Hematopoietic multipotent progenitor cell treated with erythropoietin and hydrocortisone succinate and interleukin-3 and kit ligand, for 15 days (in vitro differentiated cells): ENCODE results near the gene RYR2.

Experiments used
- DNase-seq: peaks from one replicate; pipeline ENCODE4 v3.0.0-alpha.2; 2015; ENCODE audit warnings: low spot score

The RYR2 gene

DNA sequence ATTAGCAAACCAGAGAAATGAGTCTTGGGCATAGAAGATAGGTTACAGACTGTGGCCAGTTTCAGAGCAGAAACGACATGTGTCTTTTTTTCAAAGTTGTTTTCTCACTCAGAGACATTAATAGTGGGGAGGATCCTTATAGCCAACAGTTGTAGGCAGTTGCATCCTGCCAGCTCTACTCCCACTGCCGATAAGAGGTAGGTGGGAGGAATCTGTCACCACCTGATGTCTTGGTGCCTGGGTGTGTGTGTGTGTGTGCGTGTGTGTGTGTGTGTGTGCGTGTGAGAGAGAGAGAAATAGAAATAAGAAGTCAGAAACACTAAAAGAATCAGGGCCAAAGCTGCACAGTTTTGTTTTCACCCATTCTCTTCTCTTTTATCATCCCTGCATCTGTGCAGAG is 629.3 kb downstream of the RYR2 start:
- DNase-seq: no peak

DNA sequence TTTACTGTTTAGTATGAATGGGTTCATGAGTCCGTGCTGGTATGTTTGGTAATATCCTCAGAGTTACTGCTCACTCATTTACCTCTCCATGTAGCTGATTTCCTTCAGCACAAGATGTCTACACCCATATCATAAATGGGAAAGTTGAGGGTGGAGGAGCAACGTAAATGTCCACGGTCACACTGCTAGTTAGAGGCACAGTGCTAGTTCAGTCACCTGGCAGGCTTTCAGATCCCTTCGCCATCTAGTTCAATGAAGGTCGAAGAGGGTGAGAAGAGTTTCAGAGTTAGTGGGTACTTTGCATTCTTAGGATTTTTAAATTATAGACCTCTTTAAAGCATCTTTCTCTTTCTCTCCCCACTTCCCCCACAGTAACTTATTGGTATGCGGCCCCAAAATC is 630.0 kb downstream of the RYR2 start:
- DNase-seq: no peak

DNA sequence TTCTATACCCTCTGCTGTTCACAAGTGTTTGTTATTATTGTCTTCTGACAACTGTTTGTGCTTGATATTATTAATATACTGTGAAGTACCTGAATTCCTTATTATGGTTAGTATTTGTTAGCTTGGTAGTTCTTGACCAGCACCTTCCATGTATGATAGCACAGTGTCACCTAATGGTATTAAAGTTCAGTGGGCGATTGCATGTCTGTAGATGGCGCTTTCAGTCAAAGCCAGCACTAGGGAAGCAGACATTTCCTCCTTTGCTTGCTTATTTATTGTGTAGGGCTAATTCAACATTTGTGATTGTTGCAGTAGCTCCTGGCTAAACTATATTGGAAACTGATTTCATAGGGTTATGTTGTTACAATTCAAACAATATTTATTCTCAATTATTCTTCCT is 630.8 kb downstream of the RYR2 start:
- no peak for DNase-seq

DNA sequence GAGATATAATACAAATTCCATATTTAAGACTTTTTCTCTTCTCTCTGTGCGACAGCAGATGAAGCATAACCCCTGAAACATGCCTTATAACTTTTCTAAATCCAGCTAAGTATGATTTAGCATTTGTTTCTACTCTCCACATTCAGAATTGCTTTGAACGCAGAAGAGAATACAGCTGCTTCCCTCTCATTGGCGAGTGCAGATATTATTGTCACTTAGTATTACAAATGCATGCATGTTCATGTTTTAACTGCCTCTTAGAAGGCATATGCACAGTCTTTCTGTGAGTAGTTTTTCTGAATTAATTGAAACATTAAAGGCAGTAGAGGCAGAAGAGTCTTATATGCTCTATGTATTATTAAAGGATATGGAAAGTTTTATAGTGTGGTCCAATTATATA is 631.6 kb downstream of the RYR2 start:
- no peak for DNase-seq

DNA sequence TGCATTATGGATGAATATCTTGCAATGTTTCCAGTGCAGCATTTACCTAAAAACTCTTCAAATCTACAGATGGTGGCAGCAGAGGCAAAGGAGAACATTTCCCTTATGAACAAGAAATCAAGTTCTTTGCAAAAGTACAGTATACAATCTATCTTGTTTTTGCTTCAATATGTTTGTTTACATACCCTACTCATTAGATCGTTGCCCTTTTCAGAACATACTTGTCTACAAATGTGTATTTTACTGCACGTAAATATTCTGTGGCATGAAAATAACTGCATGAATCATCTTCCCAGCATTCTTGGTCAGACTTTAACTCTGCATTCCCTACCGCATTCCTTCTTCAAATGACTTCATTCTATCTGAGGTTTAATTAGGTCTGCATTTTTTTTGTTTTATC is 636.0 kb downstream of the RYR2 start:
- DNase-seq: no peak

DNA sequence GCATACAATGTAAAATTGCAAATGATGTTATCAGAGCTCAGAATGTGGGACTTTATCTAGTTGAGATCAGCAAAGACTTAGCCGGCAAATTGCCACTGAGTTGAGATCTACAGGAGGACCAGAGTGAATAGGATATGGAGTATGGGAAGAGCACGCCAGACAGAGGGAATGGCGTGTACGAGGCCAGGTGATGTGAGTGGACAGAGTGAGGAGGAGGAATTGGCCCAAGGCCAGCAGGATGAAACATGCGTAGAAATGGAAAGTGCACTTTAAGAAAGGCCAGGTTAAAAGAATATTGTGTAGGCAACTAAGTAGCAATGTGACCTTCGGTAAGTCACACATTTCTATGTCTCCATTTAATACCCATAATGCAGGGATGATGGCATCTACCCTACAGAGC is 637.7 kb downstream of the RYR2 start:
- DNase-seq: no peak

DNA sequence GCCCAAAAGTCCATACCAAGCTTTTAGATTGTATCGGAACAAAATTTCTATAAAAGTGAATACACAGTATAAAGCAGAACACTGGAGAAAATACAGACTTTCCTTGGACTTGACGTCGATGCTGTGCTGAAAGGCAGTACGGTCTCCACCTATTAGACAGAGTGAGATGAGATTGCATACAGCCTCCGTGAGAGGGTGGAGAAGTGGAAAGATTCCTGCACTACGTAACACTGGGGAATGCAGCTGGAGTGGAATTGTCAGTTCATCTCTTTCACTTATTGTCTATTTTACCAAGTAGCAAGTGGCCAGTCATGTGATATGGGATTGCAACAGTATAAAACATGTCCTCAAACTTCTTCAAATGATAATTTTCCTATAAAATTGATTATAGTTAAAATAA is 639.2 kb downstream of the RYR2 start:
- DNase-seq: no peak

DNA sequence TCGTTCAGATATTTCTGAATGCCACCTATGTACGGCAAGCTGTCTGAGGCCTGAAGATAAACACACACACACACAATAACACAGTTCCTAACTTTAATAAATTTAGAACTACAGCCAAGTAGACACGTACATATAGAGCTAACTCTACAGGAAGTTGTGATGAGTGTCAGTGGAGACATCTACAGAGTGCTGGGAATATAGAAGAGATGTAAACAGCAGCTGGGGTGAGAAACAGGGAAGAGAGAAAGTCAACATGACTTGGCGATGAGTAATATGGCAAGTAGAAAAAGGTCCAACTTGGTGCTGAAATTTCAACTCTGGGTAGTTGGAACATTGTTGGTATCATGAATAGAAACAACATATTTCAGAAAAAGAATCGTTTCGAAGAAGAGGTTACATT is 642.3 kb downstream of the RYR2 start:
- DNase-seq: no peak

DNA sequence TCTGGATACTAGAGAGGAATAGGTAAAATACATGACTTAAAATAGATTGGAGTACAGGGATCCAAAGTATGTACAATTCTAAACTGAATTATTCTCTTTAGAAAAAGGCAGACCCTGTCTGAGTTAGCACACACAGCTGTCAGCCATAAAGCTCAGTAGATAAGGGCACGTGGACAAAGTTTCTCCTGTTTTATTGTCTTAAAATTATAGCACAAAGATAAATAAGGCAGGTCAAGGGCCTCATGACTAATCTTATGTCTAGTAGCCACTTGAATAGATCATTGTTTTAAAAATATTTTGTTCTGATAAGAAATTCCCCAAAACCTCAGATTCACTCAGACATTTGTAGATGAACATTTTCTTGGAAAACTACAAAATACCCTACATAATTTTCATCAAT is 643.6 kb downstream of the RYR2 start:
- no peak for DNase-seq

DNA sequence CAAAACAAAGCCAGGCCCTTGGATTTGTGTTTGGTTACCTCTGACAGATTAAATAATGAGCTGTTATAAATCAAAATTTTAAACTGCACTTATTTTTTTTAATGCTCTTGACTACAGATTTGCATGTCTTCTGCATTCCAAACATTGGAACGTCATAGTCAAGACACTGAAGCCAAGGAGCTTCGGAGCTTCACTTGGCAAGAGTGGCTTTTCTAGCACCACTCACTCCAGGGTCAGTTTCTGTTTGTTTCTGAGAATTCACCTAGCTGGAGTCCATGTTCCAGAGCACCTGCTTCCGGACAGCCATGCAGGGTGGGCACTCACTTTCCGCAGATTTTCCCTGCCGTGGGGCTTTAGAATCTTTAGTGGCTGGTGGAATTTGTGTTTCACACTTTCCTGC is 645.8 kb downstream of the RYR2 start:
- DNase-seq: no peak

DNA sequence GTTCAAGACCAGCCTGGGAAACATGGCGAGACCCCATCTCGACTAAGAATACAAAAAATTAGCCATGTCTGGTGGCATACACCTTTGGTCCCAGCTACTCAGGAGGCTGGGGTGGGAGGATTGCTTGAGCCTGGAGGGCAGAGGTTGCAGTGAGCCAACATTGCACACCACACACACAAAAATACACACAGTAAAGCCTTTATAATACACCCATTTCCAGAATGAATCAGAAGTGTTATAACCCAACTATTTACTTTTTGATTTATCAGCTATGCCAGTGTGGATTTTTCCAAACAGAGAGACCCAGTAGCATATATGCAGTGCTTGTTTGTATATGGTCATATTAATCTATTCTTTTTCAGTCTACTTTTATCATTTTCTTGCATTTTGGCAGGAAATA is 648.7 kb downstream of the RYR2 start:
- DNase-seq: no peak

DNA sequence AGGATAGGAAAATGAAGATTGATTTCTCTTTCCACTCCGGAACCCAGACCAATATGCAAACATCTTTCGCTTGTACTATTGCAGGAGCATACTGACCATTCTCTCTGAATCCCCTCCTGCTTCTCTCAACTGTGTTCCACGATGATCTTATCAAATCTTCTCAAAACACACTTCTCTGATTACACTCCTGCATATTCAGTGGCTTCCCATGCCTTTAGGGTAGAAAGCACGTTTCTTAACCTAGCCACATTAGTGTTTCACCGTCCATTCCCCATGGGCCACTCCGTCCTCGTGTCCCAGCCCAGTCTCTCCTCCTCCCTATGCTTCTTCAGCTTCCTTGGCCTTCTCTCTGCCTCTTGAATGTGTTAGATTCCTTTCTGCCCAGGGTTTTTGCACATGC is 650.3 kb downstream of the RYR2 start:
- no peak for DNase-seq

DNA sequence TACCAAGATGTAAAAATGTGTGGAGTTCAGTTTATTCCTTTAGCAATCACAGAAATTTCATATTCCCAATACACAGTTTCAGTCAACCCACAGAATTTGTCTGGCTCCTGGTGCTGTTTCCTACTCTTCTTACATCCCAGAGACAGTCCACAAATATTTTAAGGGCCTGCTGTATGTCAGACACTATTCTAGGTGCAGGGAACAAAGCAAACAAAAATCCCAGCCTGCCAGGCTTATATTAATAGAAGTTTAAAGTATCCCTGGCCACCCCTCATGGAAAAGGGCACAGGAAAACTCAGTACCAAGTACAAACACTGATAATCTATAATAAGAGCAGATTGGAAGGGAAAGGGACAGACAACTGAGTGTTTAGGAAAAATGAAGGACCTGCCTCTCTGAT is 653.9 kb downstream of the RYR2 start:
- DNase-seq: no peak

DNA sequence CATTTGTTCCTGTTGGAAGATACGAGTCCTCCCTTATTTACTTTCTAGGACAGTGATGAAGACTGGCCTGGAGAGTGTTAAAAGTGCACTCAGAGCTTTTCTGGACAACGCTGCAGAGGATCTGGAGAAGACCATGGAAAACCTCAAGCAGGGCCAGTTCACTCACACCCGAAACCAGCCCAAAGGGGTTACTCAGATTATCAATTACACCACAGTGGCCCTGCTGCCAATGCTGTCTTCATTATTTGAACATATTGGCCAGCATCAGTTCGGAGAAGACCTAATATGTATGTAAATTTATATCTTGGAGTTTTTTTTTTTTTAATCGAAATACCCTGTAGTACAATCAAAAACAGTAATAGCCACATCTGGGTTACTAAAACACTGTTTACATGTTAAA is 658.2 kb downstream of the RYR2 start:
- DNase-seq: no peak

DNA sequence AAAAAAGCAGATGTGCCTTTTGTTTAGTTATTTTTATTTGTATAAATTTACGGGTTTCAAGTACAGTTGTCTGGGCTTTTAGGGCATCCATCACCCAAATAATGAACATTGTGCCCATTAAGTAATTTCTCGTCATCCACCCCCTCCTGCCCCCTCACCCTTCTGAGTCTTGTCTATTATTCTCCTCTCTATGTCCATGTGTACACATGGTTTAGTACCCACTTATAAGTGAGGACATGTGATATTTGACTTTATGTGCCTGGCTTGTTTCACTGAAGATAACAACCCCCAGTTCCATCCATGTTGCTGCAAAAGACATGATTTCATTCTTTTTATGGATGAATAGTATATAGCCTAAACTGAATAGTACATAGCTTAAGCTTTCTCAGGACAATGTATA is 659.5 kb downstream of the RYR2 start:
- DNase-seq: no peak

DNA sequence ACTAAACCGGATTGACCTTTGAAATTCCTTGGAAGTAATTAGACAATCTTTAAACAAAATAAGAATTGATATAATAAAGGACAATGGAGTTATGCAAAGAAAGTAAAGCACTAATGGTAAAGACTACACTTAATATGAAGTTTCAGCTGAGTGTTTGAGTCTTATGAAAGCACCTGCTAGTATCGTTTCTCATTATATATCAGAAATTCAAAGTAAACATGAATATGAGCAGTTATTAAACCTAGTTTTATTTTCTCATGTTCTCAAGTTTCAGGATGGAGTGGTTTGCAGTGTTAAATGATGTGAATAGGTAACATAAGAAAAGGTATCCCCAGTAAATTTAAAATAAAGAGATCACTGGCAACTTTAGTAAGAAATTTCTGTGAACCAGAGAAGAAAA is 660.2 kb downstream of the RYR2 start:
- no peak for DNase-seq

DNA sequence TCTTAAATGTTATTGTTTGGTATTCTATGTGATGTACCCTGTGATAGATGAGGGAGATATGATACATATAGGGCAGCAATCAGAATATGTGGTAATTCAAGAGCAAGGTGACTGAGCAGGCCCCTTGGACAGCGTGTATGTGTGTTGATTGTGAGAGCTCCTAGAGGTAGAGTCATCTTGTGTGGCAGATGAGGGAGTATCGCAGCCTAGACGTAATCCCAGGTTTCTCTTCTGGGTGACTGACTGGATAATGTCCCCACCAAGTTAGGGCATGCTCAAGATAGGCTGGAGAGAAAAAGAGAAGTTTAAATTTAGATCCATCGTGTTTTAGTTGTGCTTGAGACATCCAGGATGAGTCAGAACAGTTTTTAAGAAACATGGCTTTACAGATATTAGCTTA is 663.5 kb downstream of the RYR2 start:
- DNase-seq: no peak

DNA sequence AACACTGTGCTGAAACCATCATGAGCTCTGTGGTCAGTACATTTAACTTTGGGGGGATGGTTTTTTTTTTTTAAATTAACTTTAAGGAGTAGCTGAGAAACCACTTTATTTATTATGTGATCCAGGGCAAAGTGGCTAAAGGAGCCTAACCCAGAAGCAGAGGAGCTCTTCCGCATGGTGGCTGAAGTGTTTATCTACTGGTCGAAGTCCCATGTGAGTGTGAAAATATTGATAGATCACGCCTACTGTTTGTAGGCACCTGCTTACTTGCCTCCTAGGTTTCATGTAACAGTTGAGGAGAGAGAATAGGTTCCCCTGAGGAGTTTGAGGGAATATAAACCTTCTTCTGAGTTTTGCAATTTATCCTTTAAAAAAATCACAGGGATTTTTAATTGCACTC is 667.4 kb downstream of the RYR2 start:
- DNase-seq: no peak

DNA sequence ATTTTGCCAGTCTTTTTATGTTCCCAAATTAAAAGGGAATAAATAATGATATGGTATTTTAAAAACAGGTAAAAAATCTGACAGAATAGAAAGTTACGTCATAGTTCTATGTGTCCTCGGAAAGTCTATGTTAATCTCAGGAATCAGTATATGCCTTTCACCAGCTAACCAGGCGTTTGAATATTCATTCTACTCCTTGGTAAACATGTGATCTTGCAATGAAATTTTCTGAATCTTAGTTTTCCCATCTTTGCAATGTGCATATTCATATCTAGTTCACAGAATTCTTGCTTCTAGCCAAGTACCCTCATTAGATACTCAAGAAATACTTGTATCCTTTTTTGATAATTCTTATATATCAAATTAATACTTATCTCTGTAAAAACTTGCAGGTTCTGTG is 669.3 kb downstream of the RYR2 start:
- DNase-seq: no peak

DNA sequence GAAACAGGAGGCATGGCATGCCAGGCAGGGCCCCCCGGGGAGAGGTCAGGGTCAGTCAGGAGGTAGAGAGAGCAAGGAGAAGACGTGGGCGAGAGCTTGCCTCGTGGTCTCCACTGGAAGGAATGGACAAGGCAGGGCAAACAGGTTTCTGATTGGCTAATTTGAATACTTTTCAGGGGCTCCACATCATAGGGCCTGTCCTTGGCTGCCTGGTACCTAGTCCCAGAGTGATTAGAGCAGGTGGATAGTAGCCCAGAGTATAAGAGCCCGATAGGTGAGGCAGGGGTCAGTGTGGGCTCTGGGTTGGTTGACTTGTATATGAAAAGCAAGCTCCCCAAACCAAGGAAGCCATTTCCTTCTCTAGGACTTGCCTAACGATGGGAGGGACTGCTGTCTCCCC is 670.1 kb downstream of the RYR2 start:
- no peak for DNase-seq

DNA sequence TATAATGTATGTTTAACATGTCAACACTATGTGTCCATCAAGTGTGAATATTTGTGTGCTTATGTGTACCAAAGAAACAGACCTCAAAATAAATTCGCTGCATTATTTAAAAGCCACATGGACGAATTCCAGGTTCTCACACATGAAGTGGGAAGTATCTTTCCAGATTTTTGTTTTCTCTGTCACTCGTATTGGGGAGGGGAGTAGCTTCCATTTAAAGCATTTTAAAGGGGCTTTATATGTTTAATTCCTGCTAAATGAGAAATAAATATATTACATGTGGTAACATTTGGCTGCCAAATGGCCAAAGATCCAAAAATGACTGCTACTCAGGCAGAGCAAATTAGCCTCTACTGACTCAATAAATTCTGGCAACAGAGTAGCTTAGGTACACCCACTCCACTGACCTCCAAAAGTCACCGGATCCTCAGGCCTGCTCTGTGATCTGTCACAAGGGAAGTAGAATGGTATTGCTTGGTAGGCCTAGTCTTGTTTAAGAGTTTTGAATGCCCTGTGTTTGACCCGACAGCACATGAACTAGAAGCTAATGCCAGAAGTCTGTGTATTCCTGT is 670.7 kb downstream of the RYR2 start:
- no peak for DNase-seq

DNA sequence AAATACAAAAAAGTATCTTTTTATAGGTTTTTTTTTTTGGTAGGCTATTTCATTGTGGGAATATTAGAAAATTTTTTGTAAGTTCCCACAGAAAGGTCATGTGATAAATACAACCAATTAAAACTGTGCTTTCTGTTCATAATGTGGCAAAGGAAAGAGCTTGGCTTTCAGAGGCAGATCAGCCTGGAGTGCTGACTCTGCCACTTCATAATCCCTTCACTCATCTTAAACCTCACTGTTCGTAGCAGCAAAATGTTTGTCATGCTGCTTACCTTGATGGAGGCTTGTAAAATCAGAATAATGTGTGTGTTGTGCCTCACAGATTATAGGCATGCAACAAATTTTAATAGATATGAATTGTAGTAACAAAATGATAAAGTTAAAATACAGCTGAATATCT is 671.9 kb downstream of the RYR2 start:
- DNase-seq: no peak

DNA sequence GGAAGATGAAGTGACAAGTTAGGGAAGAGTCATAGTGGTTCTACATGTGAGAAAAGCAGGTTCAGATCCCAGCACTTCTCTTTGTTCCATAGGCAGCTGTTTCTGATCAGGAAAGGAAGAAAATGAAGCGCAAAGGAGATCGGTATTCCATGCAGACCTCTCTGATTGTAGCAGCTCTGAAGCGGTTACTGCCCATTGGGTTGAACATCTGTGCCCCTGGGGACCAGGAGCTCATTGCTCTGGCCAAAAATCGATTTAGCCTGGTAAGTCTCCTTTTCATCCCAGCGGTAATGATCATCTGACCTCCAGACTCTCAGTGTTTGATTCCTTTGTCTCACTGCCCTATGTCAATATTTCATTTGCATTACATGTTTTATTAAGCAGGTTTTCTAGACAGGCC is 675.1 kb downstream of the RYR2 start:
- DNase-seq: no peak

DNA sequence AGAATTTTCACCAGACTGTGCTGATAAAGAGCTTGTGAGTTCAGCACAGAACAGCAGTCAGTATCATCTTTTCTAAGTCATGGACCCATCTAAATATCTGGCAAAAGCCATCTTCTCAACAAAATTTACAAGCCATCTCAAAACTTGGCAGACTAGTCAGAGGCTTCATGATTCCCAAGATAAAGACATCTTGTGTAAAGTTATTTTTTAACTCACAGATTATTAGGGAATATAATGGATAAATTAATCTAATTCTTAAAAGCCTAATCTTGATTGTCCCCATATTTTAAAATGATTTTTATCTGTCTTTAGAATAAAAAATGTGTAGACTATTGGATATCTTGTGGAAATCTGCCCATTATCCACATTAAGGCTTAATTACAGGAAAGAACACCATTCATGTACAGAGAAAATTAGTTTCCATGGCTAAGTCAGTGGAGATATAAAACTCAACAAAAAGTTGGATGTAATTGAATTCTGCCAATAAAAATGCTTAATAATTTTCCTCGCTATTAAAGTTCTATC is 688.9 kb downstream of the RYR2 start:
- DNase-seq: no peak

DNA sequence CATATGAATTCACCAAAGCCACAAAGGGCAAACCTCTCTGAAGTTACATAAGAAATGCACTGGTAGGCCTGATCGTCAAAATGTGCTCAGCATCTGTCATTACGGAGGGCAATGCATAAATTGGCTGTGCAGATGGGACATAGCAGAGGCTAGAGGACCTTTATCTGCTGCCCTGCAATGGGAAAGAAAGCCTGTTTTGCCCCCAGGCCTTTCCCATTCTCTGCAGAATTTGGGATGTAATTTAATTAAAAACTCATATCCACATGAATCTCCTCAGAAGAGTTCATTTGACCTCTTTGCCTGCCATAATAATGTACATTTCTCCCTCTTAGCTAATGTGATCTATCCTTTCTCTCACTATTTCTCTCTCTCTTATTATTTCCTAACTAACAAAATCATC is 690.7 kb downstream of the RYR2 start:
- DNase-seq: no peak
